SK-N-SH (cell line): ENCODE data around the gene CLCN5. TPM values are rescaled to one million over a fixed set of nuclear protein-coding genes. Genes with fewer than 3 reads are reported as not detected.

ENCODE experiments used
- CTCF ChIA-PET: fragments of 300-600, 350-600 bp; formaldehyde crosslinking; extraction: SDS; loops from one replicate; lab custom pipeline; 2021; lab: Yijun Ruan, JAX
- POLR2A ChIA-PET: fragments of 350-600 bp; sonication (Branson Sonifier 250); formaldehyde crosslinking; extraction: SDS; loops from one replicate; lab custom pipeline; 2020; ENCODE audit warnings: antibody characterized with exemption, inconsistent platforms; lab: Yijun Ruan, JAX
- DNase-seq: peaks from one replicate; pipeline ENCODE4 v3.0.0; 2012
- H2AFZ ChIP-seq: fragments of 200-600 bp; sonication (generic); 2 replicates; pipeline ENCODE4 v1.8.1; 2016; ENCODE audit warnings: antibody characterized with exemption, mild to moderate bottlenecking, low read depth
- H3F3A ChIP-seq: fragments of 200-600 bp; sonication (generic); replicated peaks from 2 replicates; pipeline ENCODE3; 2016; ENCODE audit warnings: antibody characterized with exemption, mild to moderate bottlenecking; ENCODE audit not compliant: insufficient read depth
- H3K27ac ChIP-seq, 2 experiments: fragments of 200-500 bp in 1 of 2; fragments of 200-600 bp in 1 of 2; sonication (Bioruptor generic) in 1 of 2; sonication (generic), shearing (Covaris generic) in 1 of 2; 2 replicates each; pipeline versions ENCODE4 v1.5.1 to v1.6.1; 2014 to 2016; ENCODE audit warnings: low read depth in 2 of 2, inconsistent platforms in 1 of 2, low read length in 1 of 2, mild to moderate bottlenecking in 1 of 2, mixed read lengths in 1 of 2
- H3K27me3 ChIP-seq: fragments of 200-600 bp; sonication (generic), shearing (Covaris generic); 2 replicates; pipeline ENCODE4 v1.6.1; 2016; ENCODE audit warnings: mixed run types; ENCODE audit not compliant: insufficient read depth
- H3K36me3 ChIP-seq, 2 experiments: fragments of 200-500 bp in 1 of 2; fragments of 200-600 bp in 1 of 2; sonication (Bioruptor generic) in 1 of 2; sonication (generic) in 1 of 2; replicated peaks in 1 of 2; 2 replicates each; pipeline versions ENCODE3 to v1.5.1; 2014 to 2016; ENCODE audit warnings: low read length in 1 of 2, mild to moderate bottlenecking in 1 of 2; ENCODE audit not compliant: insufficient read depth in 2 of 2, control insufficient read depth in 1 of 2
- H3K4me1 ChIP-seq, 2 experiments: fragments of 200-500 bp in 1 of 2; fragments of 200-600 bp in 1 of 2; sonication (Bioruptor generic) in 1 of 2; sonication (generic), shearing (Covaris generic) in 1 of 2; 2 replicates each; pipeline versions ENCODE4 v1.5.1 to v1.6.1; 2014 to 2016; ENCODE audit warnings: low read depth in 1 of 2, low read length in 1 of 2, mixed run types in 1 of 2; ENCODE audit not compliant: insufficient read depth in 2 of 2, control insufficient read depth in 1 of 2
- H3K4me2 ChIP-seq: fragments of 200-600 bp; sonication (generic), shearing (Covaris generic); 2 replicates; pipeline ENCODE4 v1.6.1; 2017; ENCODE audit warnings: mixed run types
- H3K4me3 ChIP-seq, 2 experiments: fragments of 200-500 bp in 1 of 2; fragments of 200-600 bp in 1 of 2; sonication (Bioruptor generic) in 1 of 2; sonication (generic), shearing (Covaris generic) in 1 of 2; 2 replicates each; pipeline versions ENCODE4 v1.5.1 to v1.8.1; 2014 to 2016; ENCODE audit warnings: low read depth in 2 of 2, inconsistent platforms in 1 of 2, low read length in 1 of 2, mild to moderate bottlenecking in 1 of 2, mixed read lengths in 1 of 2, moderate library complexity in 1 of 2
- H3K79me2 ChIP-seq: fragments of 200-600 bp; sonication (generic); 2 replicates; pipeline ENCODE4 v1.8.1; 2017; ENCODE audit warnings: mild to moderate bottlenecking; ENCODE audit not compliant: insufficient read depth
- H3K9ac ChIP-seq: fragments of 200-600 bp; sonication (generic); 2 replicates; pipeline ENCODE4 v1.6.1; 2017; ENCODE audit warnings: mixed run types
- H3K9me2 ChIP-seq: fragments of 200-600 bp; sonication (generic); 2 replicates; pipeline ENCODE4 v1.6.1; 2017; ENCODE audit warnings: mixed run types
- H3K9me3 ChIP-seq: fragments of 200-600 bp; sonication (generic); 2 replicates; pipeline ENCODE4 v1.6.1; 2017; ENCODE audit warnings: mixed run types, mild to moderate bottlenecking, moderate library complexity
- H4K20me1 ChIP-seq: fragments of 200-600 bp; sonication (generic); 2 replicates; pipeline ENCODE4 v1.6.1; 2017; ENCODE audit warnings: mild to moderate bottlenecking, mixed run types; ENCODE audit not compliant: insufficient read depth
- CHD2 ChIP-seq: fragments of 150-350 bp; IDR thresholded peaks from 2 replicates; pipeline ENCODE4 v1.6.1; 2018; ENCODE audit warnings: low read length; ENCODE audit not compliant: partially characterized antibody
- ELF1 ChIP-seq: IDR thresholded peaks from 2 replicates; pipeline ENCODE4 v1.4.0; 2012
- EP300 ChIP-seq, 2 experiments: IDR thresholded peaks; 2 replicates each; pipeline versions ENCODE4 v1.4.0 to v1.6.1; 2012; ENCODE audit warnings: borderline replicate concordance in 1 of 2, low read depth in 1 of 2, low read length in 1 of 2
- EZH2phosphoT487 ChIP-seq: fragments of 200-600 bp; sonication (generic); IDR thresholded peaks from 2 replicates; pipeline ENCODE4 v1.6.1; 2017; ENCODE audit warnings: low read depth, mixed run types, mild to moderate bottlenecking, antibody characterized with exemption, moderate library complexity, borderline replicate concordance
- FOXJ3 ChIP-seq: sonication (generic); formaldehyde crosslinking; IDR thresholded peaks from 2 replicates; pipeline ENCODE4 v1.5.1; 2020; ENCODE audit warnings: mild to moderate bottlenecking, missing genetic modification reagents
- GABPA ChIP-seq: IDR thresholded peaks from 2 replicates; pipeline ENCODE4 v1.4.0; 2012; ENCODE audit warnings: low read depth, mild to moderate bottlenecking
- GATA2 ChIP-seq: sonication (generic); formaldehyde crosslinking; IDR thresholded peaks from 2 replicates; pipeline ENCODE4 v1.5.0; 2020; ENCODE audit warnings: mild to moderate bottlenecking, missing genetic modification reagents
- MAX ChIP-seq: IDR thresholded peaks from 2 replicates; pipeline ENCODE4 v1.4.0; 2012; ENCODE audit warnings: low read depth
- MEF2A ChIP-seq: IDR thresholded peaks from 2 replicates; pipeline ENCODE4 v1.4.0; 2012; ENCODE audit warnings: low read depth, borderline replicate concordance
- MXI1 ChIP-seq: IDR thresholded peaks from 2 replicates; pipeline ENCODE4 v1.6.1; 2012; ENCODE audit warnings: mild to moderate bottlenecking, low read depth, low read length, improper control_type of control experiment
- NFIC ChIP-seq: IDR thresholded peaks from 2 replicates; pipeline ENCODE4 v1.4.0; 2012; ENCODE audit warnings: borderline replicate concordance
- POLR2AphosphoS5 ChIP-seq: IDR thresholded peaks from 2 replicates; pipeline ENCODE4 v1.6.1; 2012; ENCODE audit warnings: low read depth, low read length
- REST ChIP-seq: IDR thresholded peaks from 2 replicates; pipeline ENCODE4 v1.6.1; 2012; ENCODE audit warnings: mild to moderate bottlenecking, low read depth, low read length, moderate library complexity
- RFX5 ChIP-seq: IDR thresholded peaks from 2 replicates; pipeline ENCODE4 v1.6.1; 2012; ENCODE audit warnings: mild to moderate bottlenecking, improper control_type of control experiment, low read length
- RXRA ChIP-seq: IDR thresholded peaks from 2 replicates; pipeline ENCODE4 v1.4.0; 2012; ENCODE audit warnings: low read depth, mild to moderate bottlenecking, borderline replicate concordance
- TAF1 ChIP-seq: IDR thresholded peaks from 2 replicates; pipeline ENCODE4 v1.6.1; 2012; ENCODE audit warnings: low read depth, mild to moderate bottlenecking, low read length, moderate library complexity, borderline replicate concordance
- TEAD4 ChIP-seq: IDR thresholded peaks from 2 replicates; pipeline ENCODE4 v1.4.0; 2012; ENCODE audit warnings: mild to moderate bottlenecking, borderline replicate concordance; ENCODE audit not compliant: insufficient read depth
- USF1 ChIP-seq: IDR thresholded peaks from 2 replicates; pipeline ENCODE4 v1.4.0; 2012; ENCODE audit warnings: low read depth, borderline replicate concordance
- YY1 ChIP-seq: IDR thresholded peaks from 2 replicates; pipeline ENCODE4 v1.4.0; 2012; ENCODE audit warnings: low read depth, mild to moderate bottlenecking
- whole genome bisulfite sequencing: methylation state at CpG from one replicate; pipeline ENCODE4 v1.1.6; 2017; ENCODE audit warnings: low lambda C conversion rate; 5-methylcytosine and 5-hydroxymethylcytosine counted together
- polyA plus RNA-seq, 3 experiments: library from polyadenylated mRNA; depleted of rRNA; stranded (reverse); fragments of >200 nt; gene quantifications; 2 replicates each; pipeline ENCODE4 v1.2.3, GENCODE V29; 2012

Gene CLCN5
- polyA plus RNA-seq, 1 of the 3 experiments (the other 2 are of a cell fraction) = 1.7 TPM

GRCh38 chrX:49978176-49978575, 55.8 kb downstream of the CLCN5 start (continued):
- TF ChIP-seq REST (no peak), YY1 (no peak), EZH2phosphoT487 (no peak), GABPA (no peak), ELF1 (no peak), FOXJ3 (no peak), TAF1 (no peak), RXRA (no peak), EP300 (IDR thresholded peaks at IDR 0.05; ENCODE audit: borderline replicate concordance in 1 of 2, low read depth in 1 of 2, low read length in 1 of 2) (no peak), MXI1 (no peak), GATA2 (CRISPR knock-in tag) (no peak), USF1 (no peak)

- no peaks in the 10 kb centered on the region for H3K79me2 ChIP-seq
- H3K4me2 ChIP-seq = no peak overlapping the region
- H3F3A ChIP-seq = no peaks in the 10 kb centered on the region
- no peaks in the 10 kb centered on the region; a peak in 1 of 4 replicates for H3K4me1 ChIP-seq
- no peaks in the 10 kb centered on the region for H3K27me3 ChIP-seq
- no peak for TF ChIP-seq TEAD4
- TF ChIP-seq RFX5 = no peak
- no peak for TF ChIP-seq POLR2AphosphoS5
- no peak for TF ChIP-seq CHD2
- TF ChIP-seq MEF2A = no peak
- peak in 1 of 2 experiments; percentile 11; a peak in 1 of 4 replicates for TF ChIP-seq EP300 (IDR thresholded peaks at IDR 0.05; ENCODE audit: borderline replicate concordance in 1 of 2, low read depth in 1 of 2, low read length in 1 of 2)
- no peak for TF ChIP-seq NFIC
- no peak for TF ChIP-seq RXRA
- TF ChIP-seq MAX = no peak
- TF ChIP-seq, all 33 proteins: peak for 1
- Histone ChIP-seq H3K4me3 (no peak overlapping the region), H3K9me2 (no peaks in the 10 kb centered on the region), H2AFZ (no peak overlapping the region), H3K36me3 (no peaks in the 10 kb centered on the region), H3K9me3 (no peaks in the 10 kb centered on the region), H3K9ac (no peak overlapping the region), H4K20me1 (no peaks in the 10 kb centered on the region), H3K27ac (no peak overlapping the region)
- peak; percentile 4 for DNase-seq
- CTCF ChIA-PET = interaction anchor here (1.3 kb wide), 1 partner anchor 36 kb away, joined by 4 read pairs; no protein-coding TSS in a partner anchor
- POLR2A ChIA-PET = no interaction called here
- whole genome bisulfite sequencing = 46% methylated on average over 3 of the region's 3 CpGs
Observed at GRCh38 chrX:49986058-49986457, 63.7 kb downstream of the CLCN5 start.
